NB4 (cell line): ENCODE data around the gene PHRF1.

Experiments used
- DNase-seq: peaks from one replicate; pipeline ENCODE4 v3.0.0; 2010; ENCODE audit warnings: low read depth
- H3K4me3 ChIP-seq: one replicate; pipeline ENCODE4 v1.5.1; 2011; ENCODE audit warnings: mild to moderate bottlenecking, low read depth, low read length, moderate library complexity
- CTCF ChIP-seq: IDR thresholded peaks from one replicate; pipeline ENCODE4 v1.5.1; 2012; ENCODE audit warnings: low read depth, low read length
- MAX ChIP-seq: IDR thresholded peaks from 2 replicates; pipeline ENCODE4 v1.6.1; 2011; ENCODE audit warnings: low read depth, low read length
- MYC ChIP-seq: IDR thresholded peaks from 2 replicates; pipeline ENCODE4 v1.6.1; 2011; ENCODE audit warnings: low read depth, low read length
- POLR2A ChIP-seq: IDR thresholded peaks from 2 replicates; pipeline ENCODE4 v1.6.1; 2011; ENCODE audit warnings: mild to moderate bottlenecking; ENCODE audit not compliant: insufficient read length; ENCODE audit errors: extremely low read depth

PHRF1 gene

GRCh38 chr11:655036-655726 lies 78.9 kb downstream of the PHRF1 start:
- no peak overlapping the region for H3K4me3 ChIP-seq
- TF ChIP-seq CTCF (no peak), POLR2A (no peak), MAX (no peak), MYC (no peak)
- no peak for DNase-seq

GRCh38 chr11:656426-656825 lies 80.2 kb downstream of the PHRF1 start:
- DNase-seq, result no peak

GRCh38 chr11:656866-657265 lies 80.6 kb downstream of the PHRF1 start:
- TF ChIP-seq MYC (no peak), CTCF (no peak), POLR2A (no peak), MAX (no peak)
- DNase-seq, result no peak
- no peak overlapping the region for H3K4me3 ChIP-seq

More at GRCh38 chr11:656426-656825, 80.2 kb downstream of the PHRF1 start:
- TF ChIP-seq CTCF (no peak), MYC (no peak), MAX (no peak), POLR2A (no peak)
- H3K4me3 ChIP-seq, result no peak overlapping the region

- no peak for DNase-seq
- TF ChIP-seq POLR2A (no peak), CTCF (no peak), MAX (no peak), MYC (no peak)
Observed at GRCh38 chr11:657691-658126, 81.4 kb downstream of the PHRF1 start.

GRCh38 chr11:659532-660085 lies 83.3 kb downstream of the PHRF1 start:
- DNase-seq, result no peak
- H3K4me3 ChIP-seq, result no peak overlapping the region
- TF ChIP-seq CTCF (no peak), POLR2A (no peak)

More at GRCh38 chr11:657691-658126, 81.4 kb downstream of the PHRF1 start:
- H3K4me3 ChIP-seq, result no peak overlapping the region

- no peak overlapping the region for H3K4me3 ChIP-seq
- no peak for DNase-seq
- TF ChIP-seq MYC (no peak), CTCF (no peak), MAX (no peak), POLR2A (no peak)
Observed at GRCh38 chr11:660281-660680, 84.0 kb downstream of the PHRF1 start.
